ENCODE results near the gene TSG101.

The TSG101 gene

GRCh38 chr11:18492888-18493287, 33.9 kb downstream of the TSG101 start:
- no peak for DNase-seq

GRCh38 chr11:18491924-18492323, 34.8 kb downstream of the TSG101 start:
- DNase-seq: no peak

GRCh38 chr11:18490736-18491485, 35.8 kb downstream of the TSG101 start:
- no peak for DNase-seq

GRCh38 chr11:18490319-18490718, 36.4 kb downstream of the TSG101 start:
- DNase-seq: no peak

GRCh38 chr11:18485913-18486528, 40.7 kb downstream of the TSG101 start:
- no peak for DNase-seq

- no peak for DNase-seq
Measured at GRCh38 chr11:18479063-18479462, 47.7 kb downstream of the TSG101 start.

GRCh38 chr11:18472587-18472986, 54.2 kb downstream of the TSG101 start:
- no peak for DNase-seq

GRCh38 chr11:18471995-18472394, 54.7 kb downstream of the TSG101 start:
- DNase-seq: no peak

GRCh38 chr11:18468961-18469360, 57.8 kb downstream of the TSG101 start:
- DNase-seq: no peak

GRCh38 chr11:18468059-18468458, 58.7 kb downstream of the TSG101 start:
- DNase-seq: no peak

GRCh38 chr11:18466402-18466801, 60.3 kb downstream of the TSG101 start:
- no peak for DNase-seq

GRCh38 chr11:18463439-18463838, 63.3 kb downstream of the TSG101 start:
- no peak for DNase-seq

- no peak for DNase-seq
Measured at GRCh38 chr11:18461909-18462308, 64.8 kb downstream of the TSG101 start.

- DNase-seq: no peak
Measured at GRCh38 chr11:18459634-18460033, 67.1 kb downstream of the TSG101 start.

GRCh38 chr11:18457450-18457849, 69.3 kb downstream of the TSG101 start:
- DNase-seq: no peak

GRCh38 chr11:18455686-18456372, 70.9 kb downstream of the TSG101 start, which contains the start of gene LDHAL6A:
TSS of gene LDHAL6A (plus strand) at chr11:18455856. CDS start at chr11:18456681, 825 bp downstream.
- no peak for DNase-seq

GRCh38 chr11:18452927-18453326, 73.8 kb downstream of the TSG101 start:
- DNase-seq: no peak

- peak; percentile 78 for DNase-seq
Measured at GRCh38 chr11:18449251-18449650, 77.5 kb downstream of the TSG101 start.

GRCh38 chr11:18438691-18439090, 88.1 kb downstream of the TSG101 start:
- DNase-seq: no peak
